Measurements from ENCODE around the gene ZYG11B.

GRCh38 chr1:52707927-52708655 lies 18.2 kb upstream of the ZYG11B start:
- TF ChIP-seq CTCF (IDR thresholded peaks at IDR 0.05; ENCODE audit: borderline replicate concordance, extremely low read depth, low read length, poor library complexity, severe bottlenecking): no peak
- no peak for TF ChIP-seq EZH2 (IDR thresholded peaks at IDR 0.05; ENCODE audit: borderline replicate concordance, low read depth, low read length, severe bottlenecking)

All from DND-41 (cell line).